NOMO-1 treated with dmso at 0.1 percent for 144 hours (cell line): Measurements from ENCODE around the gene WDR49.

Experiments used
- DNase-seq: peaks from one replicate; lab custom pipeline; 2025; ENCODE audit not compliant: unreplicated experiment; lab: John Stamatoyannopoulos, UW

Gene WDR49

DNA sequence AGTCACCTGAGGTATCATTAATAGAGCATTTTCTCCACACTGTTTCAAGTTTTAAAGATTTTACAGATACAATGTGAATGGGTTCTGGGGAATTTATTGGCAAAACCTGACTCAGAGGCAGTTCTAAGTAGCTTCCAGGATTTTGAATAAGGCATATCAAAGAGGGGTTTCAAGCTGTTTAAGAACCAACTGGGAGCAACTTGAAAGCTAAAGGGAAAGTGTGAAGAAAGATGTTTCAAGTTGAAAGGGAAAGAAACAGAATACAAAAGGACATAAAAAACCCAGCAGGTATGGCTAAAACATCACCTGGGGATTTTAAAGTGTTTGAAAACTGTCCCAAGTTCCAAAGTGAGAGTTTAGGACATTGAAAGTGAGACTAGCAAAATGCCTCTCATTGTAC is 162.1 kb downstream of the WDR49 start:
- DNase-seq: no peak

GRCh38 chr3:167489571-167489970 is 164.2 kb downstream of the WDR49 start:
- no peak for DNase-seq

DNA sequence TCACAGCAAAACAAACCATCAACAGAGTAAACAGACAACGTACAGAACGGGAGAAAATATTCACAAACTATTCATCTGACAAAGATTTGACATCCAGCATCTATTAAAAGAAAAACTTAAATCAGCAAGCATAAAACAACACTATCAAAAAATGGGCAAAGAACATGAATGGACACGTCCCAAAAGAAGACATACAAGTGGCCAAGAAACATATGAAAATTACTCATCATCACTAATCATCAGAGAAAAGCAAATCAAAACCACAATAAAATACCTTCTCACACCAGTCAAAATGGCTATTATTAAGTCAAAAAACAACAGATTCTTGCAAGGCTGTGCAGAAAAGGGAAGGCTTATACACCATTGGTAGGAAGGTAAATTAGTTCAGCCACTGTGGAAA is 166.2 kb downstream of the WDR49 start:
- no peak for DNase-seq

DNA sequence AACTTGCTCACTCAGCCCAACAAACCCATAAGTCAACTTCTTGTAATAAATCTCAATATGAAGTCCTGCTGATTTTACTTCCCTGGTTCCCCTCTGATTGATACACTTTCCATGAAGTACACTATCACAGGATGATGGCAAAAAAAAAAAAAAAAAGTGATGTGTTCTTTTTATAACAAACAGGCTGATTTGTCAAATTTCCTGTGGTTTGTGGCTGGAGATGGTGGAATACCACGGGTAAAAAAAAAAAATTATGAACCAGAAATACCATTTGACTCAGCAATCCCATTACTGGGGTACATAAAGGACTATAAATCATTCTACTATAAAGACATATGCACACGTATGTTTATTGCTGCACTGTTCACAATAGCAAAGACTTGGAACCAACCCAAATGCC is 169.2 kb downstream of the WDR49 start:
- DNase-seq: no peak

- no peak for DNase-seq
These were observed 169.8 kb downstream of the WDR49 start for GRCh38 chr3:167483708-167484475.

DNA sequence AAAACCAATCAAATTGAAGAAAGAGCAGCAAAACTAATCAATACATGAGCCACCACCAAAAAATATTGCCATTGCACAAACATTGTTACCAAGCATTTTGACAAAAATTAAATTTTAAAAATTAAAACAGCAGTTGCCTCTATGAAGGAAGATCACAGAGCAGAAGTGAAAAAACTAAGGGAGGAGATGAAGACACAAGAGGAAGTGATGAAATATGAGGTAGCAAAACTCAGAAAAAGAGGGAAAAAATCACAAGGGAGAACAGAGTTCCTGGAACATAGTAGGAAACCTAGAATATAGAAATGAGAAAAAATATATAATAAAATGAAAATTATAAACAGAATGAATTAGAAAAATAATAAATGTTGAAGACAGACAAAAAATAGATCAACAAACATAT is 172.6 kb downstream of the WDR49 start:
- DNase-seq: peak; percentile 29

- no peak for DNase-seq
These were observed 173.0 kb downstream of the WDR49 start for GRCh38 chr3:167480748-167481147.

- DNase-seq: no peak
These were observed 179.9 kb downstream of the WDR49 start, which contains the start of gene SERPINI2 for GRCh38 chr3:167473863-167474262. TSS of gene SERPINI2 (minus strand) at chr3:167474042. CDS start at chr3:167471834, 2,208 bp downstream.

GRCh38 chr3:167469381-167469780 is 184.4 kb downstream of the WDR49 start:
- DNase-seq: no peak

- no peak for DNase-seq
These were observed 185.7 kb downstream of the WDR49 start for GRCh38 chr3:167467848-167468611.

DNA sequence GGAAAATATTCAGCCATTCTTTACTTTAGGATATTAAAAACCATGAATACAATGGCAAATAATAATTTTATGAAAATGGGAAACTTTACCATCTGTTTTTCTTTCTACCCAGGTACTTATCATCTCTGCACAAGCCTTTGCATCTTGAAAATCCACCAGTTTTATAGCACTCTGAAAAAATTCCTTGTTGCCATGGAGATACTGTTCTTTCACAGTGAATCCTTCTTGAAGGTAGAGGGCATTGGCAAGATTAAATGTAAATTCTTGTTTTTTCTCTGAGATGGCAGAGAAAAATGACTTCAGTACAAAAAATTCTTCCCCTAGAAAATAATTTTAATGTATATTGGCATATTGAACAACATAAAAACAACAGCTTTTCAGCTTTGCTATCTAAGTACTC is 186.8 kb downstream of the WDR49 start:
- no peak for DNase-seq

GRCh38 chr3:167456157-167456799 is 197.5 kb downstream of the WDR49 start:
- no peak for DNase-seq

DNA sequence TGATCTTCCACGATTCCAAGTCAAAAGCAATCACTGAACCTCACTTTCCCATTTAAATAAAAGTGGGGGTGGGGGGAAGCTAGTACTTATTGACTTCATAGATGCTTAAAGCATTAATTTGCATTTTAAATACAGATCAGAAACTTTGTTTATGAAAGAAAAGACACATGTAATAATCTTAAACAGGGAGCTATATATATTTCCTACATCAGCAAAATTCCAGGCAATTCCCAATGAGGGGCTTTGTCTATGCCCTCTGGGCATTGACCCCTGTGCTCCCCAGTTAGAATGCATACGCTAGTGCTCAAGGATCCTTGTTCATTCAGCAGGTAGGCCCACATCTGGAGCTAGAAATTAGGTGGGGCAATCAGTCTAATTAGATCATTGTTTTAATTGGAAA is 199.9 kb downstream of the WDR49 start:
- no peak for DNase-seq

GRCh38 chr3:167451282-167451681 is 202.5 kb downstream of the WDR49 start:
- no peak for DNase-seq

DNA sequence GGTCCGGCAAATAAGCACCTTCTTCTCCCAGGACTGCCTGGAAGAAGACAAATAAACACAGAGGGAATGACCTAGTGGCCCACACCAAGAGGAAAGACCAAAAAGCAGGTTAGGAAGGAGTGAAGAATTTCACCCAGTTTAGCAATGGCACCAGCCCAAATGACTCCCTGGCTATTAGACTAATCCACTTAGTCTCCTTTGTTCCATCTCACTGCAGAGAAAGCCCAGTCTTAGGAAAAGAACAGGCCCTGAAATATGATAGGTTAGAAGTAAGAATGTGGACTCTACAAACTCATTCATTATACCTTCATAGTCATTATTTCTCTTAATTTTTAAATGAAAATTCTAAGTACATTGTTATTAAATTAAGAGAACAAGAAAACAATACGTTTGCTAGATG is 203.1 kb downstream of the WDR49 start:
- DNase-seq: no peak

- DNase-seq: peak; percentile 78
These were observed 203.5 kb downstream of the WDR49 start for GRCh38 chr3:167450195-167450594.

- DNase-seq: no peak
These were observed 208.3 kb downstream of the WDR49 start for GRCh38 chr3:167445491-167445890.

DNA sequence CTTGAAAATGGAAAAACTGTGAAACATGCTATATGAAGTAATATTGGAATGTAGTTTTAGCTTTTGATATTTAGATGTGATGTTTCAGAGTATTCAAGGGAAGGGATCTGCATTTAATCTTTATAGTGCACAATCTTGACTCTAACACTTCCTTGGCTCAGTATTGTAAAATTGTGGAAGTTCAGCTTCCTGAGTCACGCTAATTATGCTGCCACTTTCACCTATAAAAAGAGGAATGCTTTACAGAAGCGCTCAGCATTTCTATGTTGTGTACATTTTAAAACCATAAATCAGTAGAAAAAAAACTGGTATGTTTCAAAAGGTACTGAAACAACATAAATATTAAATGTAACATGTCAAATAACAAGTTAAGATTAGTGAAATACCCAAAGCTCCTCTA is 212.5 kb downstream of the WDR49 start:
- DNase-seq: no peak

GRCh38 chr3:167437428-167438139 is 216.2 kb downstream of the WDR49 start:
- DNase-seq: no peak
